Ramos (cell line): ENCODE measurements around the gene EXT2.

Source experiments
- in situ Hi-C: fragments of 300-500 bp; cut with MboI; formaldehyde crosslinking; loops from one replicate; pipeline ENCODE4 v1.14.3; 2022; ENCODE audit warnings: low sequenced_read_pairs; ENCODE audit not compliant: unreplicated experiment

EXT2 gene

DNA sequence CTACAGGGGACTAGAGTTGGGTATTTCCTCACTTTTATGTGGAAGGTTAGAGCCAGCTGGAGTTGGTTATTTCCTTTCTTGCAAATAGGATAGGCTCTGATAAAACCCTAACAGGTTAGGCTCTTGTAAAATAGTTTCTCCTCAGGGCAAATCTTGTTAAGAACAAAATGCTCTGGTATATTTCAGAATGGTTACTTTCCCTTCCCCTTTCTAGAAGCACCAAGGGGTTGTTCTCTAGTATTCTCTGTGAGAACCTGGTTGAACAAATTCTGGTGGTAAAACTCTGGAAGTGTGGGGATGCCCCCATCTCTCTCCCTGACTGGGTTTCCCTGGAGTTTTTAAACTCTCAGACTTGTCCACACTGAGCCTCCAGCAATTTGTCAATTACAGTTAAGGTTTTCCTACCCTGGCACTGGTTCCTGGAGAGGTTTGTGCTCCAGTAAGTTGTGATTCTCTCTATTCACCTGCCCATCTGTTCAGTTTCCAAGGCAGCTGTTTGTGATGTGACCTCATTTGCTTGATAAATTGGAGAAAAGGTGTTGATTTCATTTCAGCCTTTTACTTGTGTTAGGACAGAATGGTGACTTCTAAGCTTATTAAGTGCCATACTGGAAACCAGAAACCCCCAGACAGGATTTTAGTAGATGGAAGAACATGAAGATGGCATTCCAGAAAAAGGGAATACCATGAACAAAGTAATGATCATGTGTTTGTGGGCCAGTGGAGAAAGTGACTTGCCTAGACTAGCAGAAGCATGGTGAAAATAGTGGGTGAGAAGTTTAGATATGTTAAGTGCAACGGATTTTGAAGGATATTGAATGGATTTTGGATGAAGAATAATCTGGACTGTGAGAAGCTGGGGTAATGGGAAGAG, 64.6 kb downstream of the EXT2 start:
- in situ Hi-C loops = no loop called here

DNA sequence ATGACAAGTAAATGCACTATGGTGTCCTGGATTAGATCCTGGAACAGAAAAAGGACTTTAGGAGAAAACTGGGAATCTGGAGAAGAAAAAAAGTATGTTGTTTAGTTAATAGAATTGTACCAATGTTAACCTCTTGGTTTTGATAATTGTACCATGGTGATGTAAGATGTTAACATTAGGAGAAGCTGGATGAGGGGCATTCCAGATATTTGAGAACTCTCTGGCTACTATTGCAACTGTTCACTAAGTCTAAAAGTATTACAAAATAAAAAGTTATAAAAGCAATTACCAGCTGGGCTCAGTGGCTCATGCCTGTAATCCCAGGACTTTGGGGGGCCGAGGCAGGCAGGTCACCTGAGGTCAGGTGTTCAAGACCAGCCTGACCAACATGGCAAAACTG, 66.5 kb downstream of the EXT2 start:
- in situ Hi-C loops = no loop called here

- in situ Hi-C loops = no loop called here
These were observed 67.2 kb downstream of the EXT2 start for GRCh38 chr11:44162662-44163061.

GRCh38 chr11:44165432-44165831, 70.0 kb downstream of the EXT2 start:
- in situ Hi-C loops = no loop called here

DNA sequence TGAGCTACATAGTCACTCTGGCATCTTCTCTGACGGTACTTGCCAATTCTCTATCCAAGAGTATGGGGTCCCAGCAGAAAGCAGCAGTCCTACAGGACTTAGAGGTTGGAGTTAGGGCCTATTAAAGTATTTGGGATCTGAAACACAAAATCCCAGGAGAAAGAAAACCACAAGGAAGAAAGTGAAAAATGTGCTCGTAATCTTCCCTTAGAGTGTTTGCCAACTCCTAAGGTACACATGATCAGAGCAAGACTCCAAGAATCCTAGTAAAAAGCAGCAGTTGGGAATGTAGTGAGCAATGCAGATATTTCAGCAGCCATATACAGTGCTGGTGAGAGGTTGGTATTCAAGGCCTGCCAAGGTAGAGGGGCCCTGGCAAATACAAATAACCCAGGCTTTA, 71.6 kb downstream of the EXT2 start:
- in situ Hi-C loops = no loop called here

- in situ Hi-C loops = no loop called here
These were observed 76.0 kb downstream of the EXT2 start for GRCh38 chr11:44171518-44171917.

GRCh38 chr11:44172966-44173365, 77.5 kb downstream of the EXT2 start:
- in situ Hi-C loops = no loop called here

DNA sequence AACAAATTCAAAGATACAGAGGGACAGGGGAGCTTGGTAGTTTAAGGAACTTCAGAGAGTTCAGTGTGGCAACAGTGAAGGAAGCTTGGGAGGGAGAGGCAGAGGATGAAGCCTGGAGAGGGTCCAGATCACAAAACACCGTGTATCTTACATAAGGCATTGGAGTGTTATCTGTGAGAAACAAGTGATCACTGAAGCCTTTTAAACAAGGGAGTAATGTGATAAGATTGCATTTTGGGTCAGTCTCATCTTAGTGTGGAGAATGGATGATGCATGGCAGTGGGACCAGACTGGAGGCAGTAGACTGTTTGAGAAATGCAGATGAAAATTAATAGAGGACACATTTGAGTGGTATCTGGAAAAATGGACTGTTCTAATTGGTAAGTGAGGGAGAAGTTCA, 79.4 kb downstream of the EXT2 start:
- in situ Hi-C loops = no loop called here

DNA sequence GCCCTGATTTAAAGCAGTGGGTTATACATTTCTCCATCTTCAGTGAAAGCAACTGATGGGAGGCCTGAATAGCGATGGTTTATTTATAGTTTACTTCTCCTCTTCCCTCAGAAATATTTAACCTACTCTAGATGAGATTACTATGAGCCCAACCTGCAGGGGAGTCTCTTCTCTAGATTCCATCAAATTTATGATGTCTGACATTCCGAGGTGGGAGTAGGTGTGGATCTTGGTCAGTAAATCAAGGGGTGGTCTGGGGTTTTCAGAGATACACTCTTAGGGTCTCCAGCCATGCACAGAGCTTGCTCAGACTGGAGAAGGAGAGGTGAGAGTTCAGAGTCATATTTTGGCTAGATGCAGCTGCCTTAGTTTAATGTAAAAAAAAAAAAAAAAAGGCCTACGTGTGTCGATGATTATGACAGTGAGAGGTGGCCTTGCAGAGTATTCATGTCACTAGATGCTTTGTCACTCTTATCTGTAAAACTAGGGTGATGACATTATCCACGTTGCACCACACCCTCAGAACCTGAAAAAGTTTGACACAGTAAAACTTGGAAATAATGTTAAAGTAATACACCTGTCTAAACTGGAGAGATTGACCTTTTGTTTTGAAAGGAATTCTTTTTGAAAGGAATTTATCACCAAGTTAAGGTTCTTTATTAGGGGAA, 81.2 kb downstream of the EXT2 start:
- in situ Hi-C loops = no loop called here

GRCh38 chr11:44177905-44178304, 82.4 kb downstream of the EXT2 start:
- in situ Hi-C loops = no loop called here

DNA sequence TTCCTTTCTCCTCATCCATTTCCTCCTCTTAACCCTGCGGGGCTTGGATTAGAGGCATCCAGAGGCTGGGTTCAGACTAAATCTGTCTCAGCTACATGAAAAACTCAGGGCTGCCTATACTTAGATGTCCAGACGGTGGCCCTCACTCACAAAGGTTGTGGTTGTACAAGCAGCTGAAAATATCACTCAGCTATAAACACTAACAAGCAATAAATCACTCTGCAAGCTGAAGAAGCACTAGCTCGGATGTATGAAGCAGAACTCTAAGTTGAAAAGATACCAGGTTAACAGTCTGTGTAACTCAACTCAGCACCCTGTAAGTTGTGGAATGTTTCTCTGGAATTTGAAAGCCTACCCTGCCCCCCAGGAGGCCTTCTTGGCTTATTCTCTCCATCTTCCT, 82.9 kb downstream of the EXT2 start:
- in situ Hi-C loops = no loop called here

DNA sequence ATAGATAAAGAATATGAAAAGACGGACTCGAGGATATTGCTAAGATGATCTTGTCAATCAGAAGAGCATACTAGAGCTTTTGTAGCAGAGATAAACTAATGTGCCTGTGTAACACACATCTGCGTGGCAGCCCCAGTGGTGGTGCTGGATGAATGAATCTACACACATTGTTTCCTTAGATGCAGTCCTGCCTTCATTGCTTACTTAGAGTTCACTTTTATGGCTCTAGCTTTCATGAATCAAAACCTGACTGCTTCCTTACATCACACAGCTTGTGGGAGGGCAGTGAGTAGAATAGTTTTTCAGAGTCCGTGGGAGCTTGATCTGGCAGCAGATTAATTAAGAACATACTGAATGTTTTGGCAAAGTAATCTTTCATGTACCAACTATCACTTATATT, 83.7 kb downstream of the EXT2 start:
- in situ Hi-C loops = no loop called here

DNA sequence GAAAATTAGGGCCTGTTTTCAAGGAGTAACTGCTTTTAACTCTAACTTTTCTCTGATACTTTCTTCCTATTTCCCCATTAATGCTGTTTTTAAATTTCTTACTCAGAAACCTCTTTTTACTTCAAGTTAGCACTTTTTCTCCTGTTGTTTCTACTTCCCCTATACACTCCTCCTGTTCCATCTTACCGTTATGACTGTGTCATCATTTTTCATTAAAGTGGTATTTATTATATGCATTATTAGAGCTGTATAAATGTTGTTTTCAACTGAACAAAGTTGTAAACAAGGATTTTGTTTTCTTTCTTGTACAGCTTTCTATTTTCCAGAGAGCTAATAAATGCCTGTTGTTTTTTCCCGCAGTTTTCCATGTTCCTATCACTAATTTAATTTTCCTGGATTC, 84.6 kb downstream of the EXT2 start:
- in situ Hi-C loops = no loop called here

DNA sequence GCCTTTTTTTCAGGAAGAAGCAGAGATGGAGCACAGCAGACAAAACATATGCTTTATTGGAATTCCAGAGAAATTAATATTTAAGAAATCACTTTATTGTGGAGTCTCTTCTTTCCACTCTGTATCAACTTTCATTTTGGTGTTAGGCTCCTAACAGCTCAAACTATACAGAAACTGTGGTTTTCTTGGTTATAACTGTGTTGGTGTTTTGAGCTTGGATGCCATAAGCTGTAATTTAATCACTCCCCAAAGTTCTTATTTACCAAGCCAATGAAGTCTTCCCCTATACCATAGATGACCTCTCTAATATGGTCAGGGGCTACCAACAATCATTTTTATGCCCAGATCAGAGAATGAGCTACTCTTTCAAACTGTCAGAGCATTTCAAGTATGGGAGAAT, 90.0 kb downstream of the EXT2 start:
- in situ Hi-C loops = no loop called here

GRCh38 chr11:44186321-44186930, 90.9 kb downstream of the EXT2 start:
- in situ Hi-C loops = no loop called here

- in situ Hi-C loops = no loop called here
These were observed 93.2 kb downstream of the EXT2 start for GRCh38 chr11:44188643-44189042.

- in situ Hi-C loops = no loop called here
These were observed 94.8 kb downstream of the EXT2 start for GRCh38 chr11:44189986-44190882.

DNA sequence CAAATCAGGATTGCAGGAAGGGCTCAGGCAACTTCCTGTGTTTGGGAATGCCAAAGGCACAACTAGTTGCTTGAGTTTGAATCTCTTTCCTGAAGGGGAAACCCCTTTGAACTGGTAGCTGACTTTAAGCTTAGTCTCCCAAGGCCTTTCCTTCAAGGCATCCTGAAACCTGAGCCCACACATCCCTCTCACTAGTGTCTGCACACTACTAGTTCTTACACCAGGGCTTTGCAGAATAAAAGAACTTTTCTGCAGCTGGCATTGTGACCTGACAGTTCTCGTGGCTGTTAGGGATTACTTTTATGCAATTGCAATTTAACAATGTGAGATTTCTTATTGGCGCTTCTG, 95.4 kb downstream of the EXT2 start:
- in situ Hi-C loops = no loop called here

DNA sequence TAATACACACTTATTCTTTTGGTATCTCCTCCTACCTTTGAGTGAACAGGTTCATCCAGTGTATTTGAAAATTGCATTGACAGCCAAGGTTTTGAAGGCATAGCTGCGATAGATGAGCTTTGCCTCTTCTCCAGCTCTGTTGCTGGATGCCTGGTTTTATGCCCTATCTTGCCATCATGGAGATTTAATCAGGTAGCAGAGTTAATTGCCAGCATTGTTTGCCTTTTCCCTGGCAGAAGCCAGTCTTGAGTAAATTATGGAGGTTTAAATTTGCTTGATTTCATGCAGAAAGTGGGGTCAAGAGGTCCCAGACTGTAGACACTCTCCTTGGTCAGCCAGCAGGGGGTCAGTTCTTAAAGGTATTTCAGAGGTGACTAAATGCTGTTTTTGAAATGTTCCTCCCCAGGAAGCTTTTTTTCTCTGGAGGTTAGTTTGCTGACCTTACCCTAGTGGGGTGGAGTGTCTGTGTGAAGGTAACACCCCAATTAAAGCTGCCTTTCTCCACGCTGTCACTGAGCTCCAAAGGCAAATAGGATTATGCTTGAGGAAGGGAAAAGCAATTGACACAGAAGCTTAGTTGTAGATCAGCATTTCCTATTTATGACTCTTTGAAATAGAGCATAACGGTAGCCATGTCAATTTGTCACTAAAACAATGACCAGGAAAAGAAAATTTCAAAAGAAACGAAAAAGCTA, 96.0 kb downstream of the EXT2 start:
- in situ Hi-C loops = no loop called here

DNA sequence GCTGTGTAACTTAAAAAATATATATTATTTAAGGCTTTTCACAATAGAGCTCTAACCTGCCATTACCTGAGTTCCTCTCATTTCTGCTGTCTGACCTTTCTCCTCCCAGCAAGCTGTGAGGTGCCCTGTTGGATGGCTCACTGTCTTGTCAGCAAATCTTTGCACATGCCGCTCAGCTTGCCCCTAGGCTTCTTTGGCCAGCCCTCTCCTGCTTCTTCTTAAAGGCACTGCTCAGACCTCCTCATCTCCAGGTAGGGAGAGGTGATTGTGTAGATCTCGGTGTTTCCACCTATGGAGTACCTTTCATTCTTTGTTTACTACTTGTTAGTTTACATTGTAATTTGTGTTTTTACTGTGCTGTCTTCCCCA, 96.5 kb downstream of the EXT2 start:
- in situ Hi-C loops = no loop called here
